Measurements from ENCODE around the gene ADGRD1.

GRCh38 chr12:131112700-131113290, 159.1 kb downstream of the ADGRD1 start:
- no peak for TF ChIP-seq CTCF (IDR thresholded peaks at IDR 0.05; ENCODE audit: borderline replicate concordance, extremely low read depth, low read length, poor library complexity, severe bottlenecking)
- TF ChIP-seq EZH2 (IDR thresholded peaks at IDR 0.05; ENCODE audit: borderline replicate concordance, low read depth, low read length, severe bottlenecking) = no peak

Measured in DND-41 (cell line).